Activated CD8-positive, alpha-beta T cell treated with anti-CD3 and anti-CD28 coated beads for 36 hours (primary cell): Measurements from ENCODE around the gene TAX1BP1. TPM values are rescaled to one million over a fixed set of nuclear protein-coding genes. Genes with fewer than 3 reads are reported as not detected.

Experiments
- ATAC-seq: fragments of 200-7000 bp; cut with Tn5 transposase; one replicate; pipeline ENCODE4 v1.10.0; 2021; ENCODE audit warnings: mild to moderate bottlenecking, moderate library complexity
- CTCF ChIA-PET: fragments of 350-600 bp; sonication (Branson Sonifier 250); formaldehyde crosslinking; loops from one replicate; lab custom pipeline; 2021; ENCODE audit warnings: antibody characterized with exemption; lab: Charles Lee
- POLR2A ChIA-PET: fragments of 350-600 bp; sonication (Branson Sonifier 250); formaldehyde crosslinking; loops from one replicate; lab custom pipeline; 2021; ENCODE audit warnings: antibody characterized with exemption; lab: Charles Lee
- DNase-seq: peaks from one replicate; pipeline ENCODE4 v3.0.0-alpha.2; 2020
- H3K27ac Mint-ChIP-seq: one replicate; pipeline ENCODE4 v1.8.0; 2021; ENCODE audit warnings: mild to moderate bottlenecking, mixed read lengths
- H3K27me3 Mint-ChIP-seq: one replicate; pipeline ENCODE4 v1.8.0; 2021; ENCODE audit warnings: mixed read lengths
- H3K36me3 Mint-ChIP-seq: one replicate; pipeline ENCODE4 v1.8.0; 2021; ENCODE audit warnings: low read depth, mixed read lengths
- H3K4me1 Mint-ChIP-seq: one replicate; pipeline ENCODE4 v1.8.0; 2021; ENCODE audit warnings: low read depth, mixed read lengths
- H3K4me3 Mint-ChIP-seq: one replicate; pipeline ENCODE4 v1.8.0; 2021; ENCODE audit warnings: mild to moderate bottlenecking, moderate library complexity, mixed read lengths
- H3K9me3 Mint-ChIP-seq: one replicate; pipeline ENCODE4 v1.8.0; 2021; ENCODE audit warnings: mixed read lengths
- CTCF ChIP-seq: fragments of 200-600 bp; IDR thresholded peaks from one replicate; pipeline ENCODE4 v1.8.0; 2022; ENCODE audit warnings: antibody characterized with exemption, mild to moderate bottlenecking
- intact Hi-C: fragments of 100-400 bp; cut with micrococcal nuclease; formaldehyde crosslinking; loops from one replicate; pipeline ENCODE4 v1.10.0; 2022
- total RNA-seq, 2 experiments: library from RNA; stranded (reverse); gene quantifications; one replicate each; pipeline ENCODE4 v1.2.3, GENCODE V29; 2021

Gene TAX1BP1
- total RNA-seq, 2 experiments from 2014 or later: 90.5 to 94.6 TPM

- H3K36me3 Mint-ChIP-seq: peaks cover 6% of the 10 kb centered on the region
- no peaks in the 10 kb centered on the region for H3K9me3 Mint-ChIP-seq
- no peak for TF ChIP-seq CTCF
- peaks cover 14% of the 10 kb centered on the region for H3K4me1 Mint-ChIP-seq
- no peak overlapping the region for H3K27ac Mint-ChIP-seq
- no peak for ATAC-seq
- ChIA-PET POLR2A (no interaction called here), CTCF (interaction anchor here (1.0 to 1.2 kb wide), 2 partner anchors 13 to 235 kb away, joined by 4 read pairs; no protein-coding TSS in a partner anchor)
- no peak for DNase-seq
- intact Hi-C loops: no loop called here
- no peak overlapping the region for H3K4me3 Mint-ChIP-seq
- no peaks in the 10 kb centered on the region for H3K27me3 Mint-ChIP-seq
These were observed 99.1 kb downstream of the TAX1BP1 start for GRCh38 chr7:27839099-27839498.

- ChIA-PET CTCF (no interaction called here), POLR2A (no interaction called here)
- peak; percentile 84 for ATAC-seq
- no peak for TF ChIP-seq CTCF
- no peaks in the 10 kb centered on the region for H3K27me3 Mint-ChIP-seq
- peaks cover 2% of the 10 kb centered on the region for H3K36me3 Mint-ChIP-seq
- H3K27ac Mint-ChIP-seq: peak overlapping the region; percentile 60
- DNase-seq: peak; percentile 53
- H3K9me3 Mint-ChIP-seq: no peaks in the 10 kb centered on the region
- intact Hi-C loops: no loop called here
- peaks cover 14% of the 10 kb centered on the region for H3K4me1 Mint-ChIP-seq
- H3K4me3 Mint-ChIP-seq: no peak overlapping the region
These were observed 100.4 kb downstream of the TAX1BP1 start for GRCh38 chr7:27840313-27840712.

GRCh38 chr7:27840760-27841364 is 100.9 kb downstream of the TAX1BP1 start:
- POLR2A ChIA-PET: no interaction called here
- Mint-ChIP-seq H3K27me3 (no peaks in the 10 kb centered on the region), H3K36me3 (peaks cover 2% of the 10 kb centered on the region), H3K9me3 (no peaks in the 10 kb centered on the region), H3K4me1 (peaks cover 14% of the 10 kb centered on the region), H3K27ac (no peak overlapping the region), H3K4me3 (no peak overlapping the region)
- no peak for DNase-seq
- CTCF ChIA-PET: no interaction called here
- intact Hi-C loops: no loop called here
- TF ChIP-seq CTCF: no peak
- ATAC-seq: no peak

- no peak for ATAC-seq
- no peak for TF ChIP-seq CTCF
These were observed 102.2 kb downstream of the TAX1BP1 start for GRCh38 chr7:27842094-27842692.

GRCh38 chr7:27842851-27843250 is 102.9 kb downstream of the TAX1BP1 start:
- ChIA-PET CTCF (no interaction called here), POLR2A (interaction anchor here (0.6 kb wide), 1 partner anchor 10 kb away, joined by 3 read pairs; no protein-coding TSS in a partner anchor)
- DNase-seq (no peak), ATAC-seq (no peak)
- H3K36me3 Mint-ChIP-seq: peaks cover 2% of the 10 kb centered on the region
- intact Hi-C loops: no loop called here
- no peaks in the 10 kb centered on the region for H3K27me3 Mint-ChIP-seq
- H3K4me1 Mint-ChIP-seq: peaks cover 14% of the 10 kb centered on the region
- no peak overlapping the region for H3K4me3 Mint-ChIP-seq
- no peaks in the 10 kb centered on the region for H3K9me3 Mint-ChIP-seq
- H3K27ac Mint-ChIP-seq: no peak overlapping the region
- no peak for TF ChIP-seq CTCF

More at GRCh38 chr7:27842094-27842692, 102.2 kb downstream of the TAX1BP1 start:
- Mint-ChIP-seq H3K4me3 (no peak overlapping the region), H3K4me1 (peaks cover 14% of the 10 kb centered on the region), H3K9me3 (no peaks in the 10 kb centered on the region), H3K27ac (no peak overlapping the region), H3K36me3 (peaks cover 2% of the 10 kb centered on the region), H3K27me3 (no peaks in the 10 kb centered on the region)
- no peak for DNase-seq
- CTCF ChIA-PET: no interaction called here
- intact Hi-C loops: no loop called here
- POLR2A ChIA-PET: interaction anchor here (0.6 kb wide), 1 partner anchor 9 kb away, joined by 3 read pairs; no protein-coding TSS in a partner anchor
